Natural killer cell (primary cell): ENCODE results near the gene ST8SIA4. TPM values are rescaled to one million over a fixed set of nuclear protein-coding genes. Genes with fewer than 3 reads are reported as not detected.

Experiments used
- ATAC-seq, 3 donors: fragments of 150-1000 bp in 2 of 3; fragments of 200-7000 bp in 1 of 3; cut with Tn5 transposase; 1 replicate in 1 of 3; 2 replicates in 2 of 3; pipeline ENCODE4 v1.10.0; 2021; ENCODE audit warnings: mild to moderate bottlenecking in 2 of 3, moderate library complexity in 2 of 3
- DNase-seq, 2 donors: peaks; one replicate each; pipeline versions ENCODE4 v3.0.0 to v3.0.0-alpha.2; 2013 to 2021; ENCODE audit warnings: mixed read lengths in 1 of 2
- H3K27ac ChIP-seq: one replicate; pipeline ENCODE4 v1.5.1; 2013; ENCODE audit warnings: mild to moderate bottlenecking, low read length
- H3K27me3 ChIP-seq: one replicate; pipeline ENCODE4 v1.6.1; 2013; ENCODE audit warnings: low read length; ENCODE audit not compliant: control insufficient read depth, insufficient read depth
- H3K36me3 ChIP-seq: one replicate; pipeline ENCODE4 v1.6.1; 2013; ENCODE audit warnings: low read length; ENCODE audit not compliant: control insufficient read depth, insufficient read depth
- H3K4me1 ChIP-seq: one replicate; pipeline ENCODE4 v1.6.1; 2013; ENCODE audit warnings: low read length; ENCODE audit not compliant: control insufficient read depth, insufficient read depth
- H3K4me3 ChIP-seq: one replicate; pipeline ENCODE4 v1.5.1; 2013; ENCODE audit warnings: low read length
- H3K9me3 ChIP-seq: one replicate; pipeline ENCODE4 v1.6.1; 2013; ENCODE audit warnings: low read length; ENCODE audit not compliant: control insufficient read depth, insufficient read depth
- H3K27ac Mint-ChIP-seq, 2 donors: one replicate each; pipeline ENCODE4 v1.8.0; 2022; ENCODE audit warnings: mild to moderate bottlenecking in 2 of 2, mixed read lengths in 2 of 2, moderate library complexity in 1 of 2
- H3K27me3 Mint-ChIP-seq, 2 donors: one replicate each; pipeline ENCODE4 v1.8.0; 2022; ENCODE audit warnings: low read depth in 2 of 2, mixed read lengths in 2 of 2
- H3K36me3 Mint-ChIP-seq: one replicate; pipeline ENCODE4 v1.8.0; 2022; ENCODE audit warnings: mixed read lengths
- H3K4me1 Mint-ChIP-seq, 2 donors: one replicate each; pipeline ENCODE4 v1.8.0; 2022; ENCODE audit warnings: mixed read lengths in 2 of 2
- H3K4me3 Mint-ChIP-seq: one replicate; pipeline ENCODE4 v1.8.0; 2022; ENCODE audit warnings: mild to moderate bottlenecking, moderate library complexity, mixed read lengths
- H3K9me3 Mint-ChIP-seq, 2 donors: one replicate each; pipeline ENCODE4 v1.8.0; 2022; ENCODE audit warnings: mixed read lengths in 2 of 2
- WGBS: methylation state at CpG from one replicate; pipeline ENCODE4 v1.1.7; 2013; ENCODE audit warnings: missing lambda C conversion rate; ENCODE audit not compliant: insufficient coverage; 5-methylcytosine and 5-hydroxymethylcytosine counted together
- intact Hi-C: fragments of 100-400 bp; cut with micrococcal nuclease; formaldehyde crosslinking; loops from one replicate; pipeline ENCODE4 v1.14.2; 2022
- total RNA-seq, 4 donors: library from RNA; stranded (reverse); fragments of 120-200 nt in 1 of 4; gene quantifications; one replicate each; pipeline versions ENCODE4 v1.2.3 to v1.2.4, GENCODE V29; 2013 to 2022
- TF ChIP-seq, protein P1 (sequence below): fragments of 200-600 bp; IDR thresholded peaks from one replicate; pipeline ENCODE4 v1.8.0; 2022; ENCODE audit warnings: antibody characterized with exemption

ST8SIA4 gene
- total RNA-seq, 3 donors from 2014 or later (not counting 1 experiment from before 2014, with no cell fraction given), result 36.3 to 63.1 (median 59.9) TPM

GRCh38 chr5:100761192-100761591, 141.9 kb downstream of the ST8SIA4 start:
- Mint-ChIP-seq H3K36me3 (no peaks in the 10 kb centered on the region), H3K4me3 (no peak overlapping the region), H3K9me3 (no peaks in the 10 kb centered on the region), H3K27ac (no peak overlapping the region), H3K27me3 (peaks cover 5 to 6% of the 10 kb centered on the region in 2 donors), H3K4me1 (no peaks in the 10 kb centered on the region)
- no peaks in the 10 kb centered on the region for H3K9me3 ChIP-seq
- ATAC-seq, result no peak
- no peak overlapping the region for H3K27ac ChIP-seq
- TF ChIP-seq, protein P1, sequence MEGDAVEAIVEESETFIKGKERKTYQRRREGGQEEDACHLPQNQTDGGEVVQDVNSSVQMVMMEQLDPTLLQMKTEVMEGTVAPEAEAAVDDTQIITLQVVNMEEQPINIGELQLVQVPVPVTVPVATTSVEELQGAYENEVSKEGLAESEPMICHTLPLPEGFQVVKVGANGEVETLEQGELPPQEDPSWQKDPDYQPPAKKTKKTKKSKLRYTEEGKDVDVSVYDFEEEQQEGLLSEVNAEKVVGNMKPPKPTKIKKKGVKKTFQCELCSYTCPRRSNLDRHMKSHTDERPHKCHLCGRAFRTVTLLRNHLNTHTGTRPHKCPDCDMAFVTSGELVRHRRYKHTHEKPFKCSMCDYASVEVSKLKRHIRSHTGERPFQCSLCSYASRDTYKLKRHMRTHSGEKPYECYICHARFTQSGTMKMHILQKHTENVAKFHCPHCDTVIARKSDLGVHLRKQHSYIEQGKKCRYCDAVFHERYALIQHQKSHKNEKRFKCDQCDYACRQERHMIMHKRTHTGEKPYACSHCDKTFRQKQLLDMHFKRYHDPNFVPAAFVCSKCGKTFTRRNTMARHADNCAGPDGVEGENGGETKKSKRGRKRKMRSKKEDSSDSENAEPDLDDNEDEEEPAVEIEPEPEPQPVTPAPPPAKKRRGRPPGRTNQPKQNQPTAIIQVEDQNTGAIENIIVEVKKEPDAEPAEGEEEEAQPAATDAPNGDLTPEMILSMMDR, result no peak
- H3K4me3 ChIP-seq, result no peak overlapping the region
- intact Hi-C loops, result loop anchor here (2.0 kb wide), 1 partner anchor 32 kb away; no protein-coding TSS in a partner anchor
- no peaks in the 10 kb centered on the region for H3K4me1 ChIP-seq
- DNase-seq, result no peak
- H3K27me3 ChIP-seq, result no peaks in the 10 kb centered on the region
- no peaks in the 10 kb centered on the region for H3K36me3 ChIP-seq

- Mint-ChIP-seq H3K36me3 (no peaks in the 10 kb centered on the region), H3K4me1 (no peaks in the 10 kb centered on the region), H3K27ac (no peak overlapping the region), H3K27me3 (peaks cover 5 to 6% of the 10 kb centered on the region in 2 donors), H3K9me3 (no peaks in the 10 kb centered on the region), H3K4me3 (no peak overlapping the region)
- no peak overlapping the region for H3K27ac ChIP-seq
- TF ChIP-seq, protein P1, result no peak
- no CpG with 5 or more reads among the region's 1 CpG for WGBS
- H3K36me3 ChIP-seq, result no peaks in the 10 kb centered on the region
- no peak overlapping the region for H3K4me3 ChIP-seq
- no peak for ATAC-seq
- H3K9me3 ChIP-seq, result no peaks in the 10 kb centered on the region
- intact Hi-C loops, result loop anchor here (2.0 kb wide), 1 partner anchor 32 kb away; no protein-coding TSS in a partner anchor
- H3K4me1 ChIP-seq, result no peaks in the 10 kb centered on the region
- no peaks in the 10 kb centered on the region for H3K27me3 ChIP-seq
- DNase-seq, result no peak
These were observed 142.4 kb downstream of the ST8SIA4 start for GRCh38 chr5:100760688-100761087.

DNA sequence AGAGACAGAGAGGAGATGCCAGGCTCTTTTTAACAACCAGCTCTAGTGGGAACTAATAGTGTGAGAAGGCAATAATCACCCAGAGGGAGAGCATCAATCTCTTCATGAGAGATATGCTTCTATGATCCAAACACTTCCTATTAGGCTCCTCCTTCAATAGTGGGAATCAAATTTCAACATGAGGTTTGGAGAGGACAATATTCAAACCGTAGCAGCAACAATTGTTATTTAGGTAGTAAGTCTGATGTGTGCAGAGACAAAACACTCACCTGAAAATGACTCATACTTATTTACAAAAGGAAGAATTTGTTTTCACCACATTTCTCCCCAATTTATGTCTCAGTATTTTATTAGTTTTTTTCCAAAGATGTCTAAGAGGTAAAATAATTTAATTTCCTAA, 144.3 kb downstream of the ST8SIA4 start:
- H3K9me3 ChIP-seq, result no peaks in the 10 kb centered on the region
- no peaks in the 10 kb centered on the region for H3K4me1 Mint-ChIP-seq
- H3K27me3 Mint-ChIP-seq, result peaks cover 5 to 6% of the 10 kb centered on the region in 2 donors
- no peaks in the 10 kb centered on the region for H3K36me3 Mint-ChIP-seq
- intact Hi-C loops, result no loop called here
- H3K36me3 ChIP-seq, result no peaks in the 10 kb centered on the region
- TF ChIP-seq, protein P1, result no peak
- no peaks in the 10 kb centered on the region for H3K4me1 ChIP-seq
- H3K27ac Mint-ChIP-seq, result no peak overlapping the region
- no peaks in the 10 kb centered on the region for H3K27me3 ChIP-seq
- WGBS, result 80% methylated on average over 1 of the region's 1 CpG
- H3K9me3 Mint-ChIP-seq, result no peaks in the 10 kb centered on the region
- DNase-seq (no peak), ATAC-seq (no peak)
- no peak overlapping the region for H3K4me3 Mint-ChIP-seq
- no peak overlapping the region for H3K27ac ChIP-seq
- no peak overlapping the region for H3K4me3 ChIP-seq

- DNase-seq, result no peak
- 98% methylated on average over 5 of the region's 5 CpGs for WGBS
- Mint-ChIP-seq H3K27ac (no peak overlapping the region), H3K4me3 (no peak overlapping the region), H3K9me3 (no peaks in the 10 kb centered on the region), H3K4me1 (no peaks in the 10 kb centered on the region), H3K36me3 (no peaks in the 10 kb centered on the region), H3K27me3 (peaks cover 5 to 6% of the 10 kb centered on the region in 2 donors)
- intact Hi-C loops, result no loop called here
- Histone ChIP-seq H3K27ac (no peak overlapping the region), H3K27me3 (no peaks in the 10 kb centered on the region), H3K9me3 (no peaks in the 10 kb centered on the region), H3K4me3 (no peak overlapping the region), H3K36me3 (no peaks in the 10 kb centered on the region), H3K4me1 (no peaks in the 10 kb centered on the region)
- no peak for ATAC-seq
- TF ChIP-seq, protein P1, result no peak
These were observed 144.8 kb downstream of the ST8SIA4 start for GRCh38 chr5:100758306-100758705.
